NCI-H446 (cell line): ENCODE data around the gene SPOCK2.
A peak's percentile ranks its signal among the peaks of the same experiment; 100 is the strongest.
"Not testable (repeated sequence)": the region's sequence is repeated elsewhere in the genome, so short reads cannot be mapped to it uniquely, and the experiment has no call there.

ENCODE experiments used
- DNase-seq, 2 experiments: peaks; one replicate each; lab custom pipeline; 2025; lab: John Stamatoyannopoulos, UW

Gene SPOCK2

DNA sequence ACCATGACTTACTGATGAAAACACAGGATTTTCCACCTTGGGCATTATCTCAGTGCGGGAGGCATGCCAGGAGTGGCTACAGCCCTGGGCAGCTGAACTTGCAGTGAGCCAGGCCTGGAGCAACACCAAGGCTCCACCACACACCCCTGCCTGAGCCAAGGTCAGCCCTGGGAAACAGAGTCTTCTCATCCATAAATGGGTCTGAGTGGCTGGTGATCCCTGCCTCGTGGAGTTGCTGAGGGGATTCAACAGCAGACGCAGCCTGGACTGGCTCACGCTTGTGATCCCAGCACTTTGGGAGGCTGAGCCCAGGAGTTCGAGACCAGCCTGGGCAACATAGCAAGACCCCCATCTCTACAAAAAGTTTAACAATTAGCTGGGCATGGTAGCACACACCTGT, 32.2 kb downstream of the SPOCK2 start:
- no peak for DNase-seq

- no peak for DNase-seq
Measured at GRCh38 chr10:72053690-72054089, 34.7 kb downstream of the SPOCK2 start.

GRCh38 chr10:72050873-72051272, 37.5 kb downstream of the SPOCK2 start:
- no peak for DNase-seq

- DNase-seq: no peak
Measured at GRCh38 chr10:72049969-72050781, 38.2 kb downstream of the SPOCK2 start.

GRCh38 chr10:72049472-72049871, 38.9 kb downstream of the SPOCK2 start:
- no peak for DNase-seq

DNA sequence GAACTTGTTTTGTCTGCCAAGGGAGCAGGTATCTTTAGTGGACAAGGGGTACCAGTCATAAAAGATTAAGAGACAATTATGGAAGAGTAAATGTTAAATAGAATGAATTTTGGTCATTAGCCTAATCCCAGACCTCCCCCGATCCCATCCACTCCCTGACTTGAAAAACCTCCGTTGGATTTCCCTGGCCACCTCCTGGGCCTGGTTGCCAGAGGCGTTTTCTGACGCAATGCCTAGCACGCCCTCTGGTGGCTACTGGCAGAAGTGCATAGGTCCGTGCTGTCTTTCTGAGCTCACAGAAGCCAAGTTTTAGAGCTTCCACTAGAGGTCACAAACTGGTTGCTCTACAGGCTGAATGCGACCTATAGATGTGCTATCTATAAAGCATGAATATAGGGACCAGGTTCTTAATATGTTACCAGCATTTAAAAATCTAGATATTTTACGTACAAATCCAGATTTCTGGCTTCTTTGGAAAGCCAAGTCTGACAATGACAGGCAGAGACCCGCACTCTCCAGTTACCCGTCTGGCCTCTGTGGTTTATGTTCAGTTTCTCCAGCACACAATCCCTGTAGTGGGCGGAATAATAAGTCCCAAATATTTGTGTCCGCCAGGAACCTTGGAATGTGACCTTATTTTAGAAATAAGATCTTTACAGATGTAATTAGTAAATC, 39.8 kb downstream of the SPOCK2 start:
- peak; percentile 58 to 87 for DNase-seq

- DNase-seq: no peak
Measured at GRCh38 chr10:72045586-72045985, 42.8 kb downstream of the SPOCK2 start.

- DNase-seq: no peak
Measured at GRCh38 chr10:72044417-72045041, 43.8 kb downstream of the SPOCK2 start.

DNA sequence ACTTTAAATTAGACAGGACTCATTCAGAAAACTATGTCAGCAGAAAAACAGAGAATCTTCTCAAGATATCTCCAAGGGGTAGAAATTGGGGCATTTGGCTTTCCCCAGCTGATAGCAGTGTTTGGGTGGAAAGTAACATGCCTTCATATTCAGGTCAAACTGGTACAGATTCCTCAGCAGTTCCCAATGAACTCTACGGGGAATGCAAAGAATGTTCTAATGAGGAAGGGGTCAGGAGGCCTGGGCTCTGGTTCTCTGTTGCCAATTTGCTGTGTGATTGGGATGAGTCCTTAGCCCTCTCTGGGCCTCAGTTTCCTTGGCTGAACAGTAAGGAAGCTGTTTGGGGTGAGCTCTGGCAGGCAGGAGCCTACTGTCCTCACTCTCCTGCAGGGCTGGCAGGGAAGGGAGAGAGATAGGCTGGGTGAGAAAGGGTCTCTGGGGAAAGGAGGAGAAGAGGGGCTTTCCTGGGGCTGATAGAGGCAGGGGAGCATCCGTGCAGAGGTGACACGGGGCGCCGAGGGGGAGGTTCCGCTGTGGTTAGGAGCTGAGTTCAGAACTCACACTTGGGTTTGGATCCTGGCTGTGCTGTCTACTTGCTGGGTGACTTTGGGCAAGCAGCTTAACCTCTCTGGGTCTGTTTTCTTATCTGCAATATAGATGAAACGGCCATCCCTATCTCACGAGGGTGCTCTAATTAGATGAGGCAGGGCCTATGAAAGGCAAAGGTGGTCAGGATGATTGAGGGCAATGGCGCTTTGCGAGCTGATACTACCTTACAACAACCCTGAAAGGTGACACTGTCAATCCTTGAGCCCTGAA, 45.1 kb downstream of the SPOCK2 start:
- no peak for DNase-seq

- DNase-seq: no peak
Measured at GRCh38 chr10:72041491-72041890, 46.9 kb downstream of the SPOCK2 start.

- no peak for DNase-seq
Measured at GRCh38 chr10:72039377-72039776, 49.0 kb downstream of the SPOCK2 start.

GRCh38 chr10:72038458-72039001, 49.8 kb downstream of the SPOCK2 start:
- DNase-seq: no peak

- DNase-seq: no peak
Measured at GRCh38 chr10:72037811-72038210, 50.5 kb downstream of the SPOCK2 start.

DNA sequence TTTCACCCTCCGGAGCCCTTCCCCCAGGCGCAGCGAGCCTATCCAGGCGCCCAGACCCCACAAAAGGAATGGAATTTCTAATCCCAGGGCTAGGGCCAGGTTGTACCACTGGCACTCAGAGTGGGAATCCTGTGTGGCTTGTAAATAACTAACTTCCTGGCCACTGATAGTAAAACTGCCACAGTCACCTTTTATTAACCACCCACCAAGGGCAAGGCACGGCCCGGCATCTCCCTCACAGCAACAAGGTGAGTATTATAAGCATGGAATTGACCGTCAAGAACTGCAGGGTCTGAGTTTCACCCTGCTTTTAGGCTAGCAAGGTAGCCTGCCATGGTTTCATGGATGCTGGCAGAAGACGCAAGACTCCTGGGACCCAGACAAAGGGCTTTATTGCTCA, 51.1 kb downstream of the SPOCK2 start:
- no peak for DNase-seq

- DNase-seq: no peak
Measured at GRCh38 chr10:72035252-72035887, 53.0 kb downstream of the SPOCK2 start.

GRCh38 chr10:72034761-72035160, 53.6 kb downstream of the SPOCK2 start:
- DNase-seq: no peak

DNA sequence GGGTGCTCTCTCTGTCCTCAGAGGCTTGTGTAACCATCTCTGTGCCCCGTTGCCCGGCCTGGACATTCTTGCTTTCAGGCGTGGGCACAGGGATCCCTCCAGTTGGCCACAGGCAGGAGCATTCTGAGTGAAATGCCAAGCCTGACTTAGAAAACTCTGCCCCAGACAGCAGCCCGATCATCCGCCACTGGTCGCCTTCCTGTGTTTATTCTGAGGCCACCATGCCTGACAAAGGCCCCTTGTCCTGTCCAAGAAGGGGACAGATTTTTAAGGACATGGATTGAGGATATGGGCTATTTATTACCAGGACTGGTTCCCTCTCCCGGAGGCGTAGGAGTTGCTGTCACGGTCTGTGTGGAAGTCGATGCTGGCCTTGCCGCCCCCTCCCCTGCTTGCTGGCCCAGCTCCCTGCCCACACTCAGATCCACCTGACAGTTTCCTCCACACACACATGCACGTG, 54.3 kb downstream of the SPOCK2 start:
- DNase-seq: no peak

- DNase-seq: not testable (repeated sequence)
Measured at GRCh38 chr10:72032409-72033162, 55.8 kb downstream of the SPOCK2 start.

GRCh38 chr10:72031706-72032105, 56.6 kb downstream of the SPOCK2 start:
- no peak for DNase-seq

- no peak for DNase-seq
Measured at GRCh38 chr10:72030762-72031543, 57.4 kb downstream of the SPOCK2 start.
